K562 (cell line): Measurements from ENCODE around the gene POLG. TPM values are rescaled to one million over a fixed set of nuclear protein-coding genes. Genes with fewer than 3 reads are reported as not detected.

ENCODE experiments used
- BACH1 ChIP-seq: fragments of 200-800 bp; sonication (Bioruptor generic); IDR thresholded peaks from 2 replicates; pipeline ENCODE4 v1.6.1; 2016; ENCODE audit warnings: missing genetic modification characterization, missing compliant biosample characterization
- CREB1 ChIP-seq, 2 experiments: sonication (generic) in 1 of 2; formaldehyde crosslinking in 1 of 2; IDR thresholded peaks; 2 replicates each; pipeline versions ENCODE4 v1.6.1 to v1.8.0; 2012 to 2022; ENCODE audit warnings: inconsistent platforms in 1 of 2, mild to moderate bottlenecking in 1 of 2, missing genetic modification reagents in 1 of 2, moderate library complexity in 1 of 2
- CREB3 ChIP-seq: fragments of 450-650 bp; conservative IDR thresholded peaks from 2 replicates; pipeline ENCODE4 v1.6.1; 2016; ENCODE audit warnings: missing genetic modification characterization, low read depth, mild to moderate bottlenecking, missing compliant biosample characterization, moderate library complexity
- CXXC5 ChIP-seq: fragments of 250-450 bp; sonication (Bioruptor Pico); IDR thresholded peaks from 2 replicates; pipeline ENCODE4 v1.8.0; 2022; ENCODE audit warnings: inconsistent platforms, mild to moderate bottlenecking, moderate library complexity
- MCM3 ChIP-seq: fragments of 450-650 bp; IDR thresholded peaks from 2 replicates; pipeline ENCODE4 v1.6.1; 2016
- MECOM ChIP-seq: fragments of 250-450 bp; sonication (Bioruptor Pico); IDR thresholded peaks from 2 replicates; pipeline ENCODE4 v1.8.0; 2022; ENCODE audit warnings: inconsistent platforms
- REST ChIP-seq, 2 experiments: fragments of 450-650 bp; formaldehyde crosslinking in 1 of 2; IDR thresholded peaks; 2 replicates each; pipeline versions ENCODE4 v1.4.0 to v1.6.1; 2014 to 2020; ENCODE audit warnings: mild to moderate bottlenecking in 2 of 2, borderline replicate concordance in 1 of 2, low read depth in 1 of 2
- RNF2 ChIP-seq: sonication (generic); IDR thresholded peaks from 2 replicates; pipeline ENCODE4 v1.6.1; 2016
- SAFB2 ChIP-seq: fragments of 200-400 bp; formaldehyde crosslinking; IDR thresholded peaks from 2 replicates; pipeline ENCODE4 v1.6.1; 2018; ENCODE audit warnings: borderline replicate concordance, low read length, low read depth, moderate library complexity; ENCODE audit not compliant: severe bottlenecking
- SMARCC2 ChIP-seq: fragments of 450-650 bp; IDR thresholded peaks from 2 replicates; pipeline ENCODE4 v1.6.1; 2017; ENCODE audit warnings: antibody characterized with exemption, moderate library complexity, mild to moderate bottlenecking, low read depth
- STAG1 ChIP-seq: sonication (generic); formaldehyde crosslinking; IDR thresholded peaks from 2 replicates; pipeline ENCODE4 v1.5.0; 2020; ENCODE audit warnings: missing genetic modification reagents, borderline replicate concordance
- ZBTB5 ChIP-seq: fragments of 450-650 bp; IDR thresholded peaks from 2 replicates; pipeline ENCODE4 v1.6.1; 2017; ENCODE audit warnings: antibody characterized with exemption
- ZFX ChIP-seq: sonication (generic); formaldehyde crosslinking; IDR thresholded peaks from 2 replicates; pipeline ENCODE4 v1.8.0; 2022; ENCODE audit warnings: mild to moderate bottlenecking, missing genetic modification reagents, moderate library complexity
- ZNF384 ChIP-seq: IDR thresholded peaks from 2 replicates; pipeline ENCODE4 v1.6.1; 2012; ENCODE audit warnings: low read depth, low read length, improper control_type of control experiment
- ZNF408 ChIP-seq: fragments of 250-450 bp; sonication (Bioruptor Pico); IDR thresholded peaks from 2 replicates; pipeline ENCODE4 v1.4.0; 2020; ENCODE audit warnings: low read depth, mild to moderate bottlenecking, moderate library complexity
- ZNF830 ChIP-seq: fragments of 250-450 bp; sonication (Bioruptor Pico); IDR thresholded peaks from 2 replicates; pipeline ENCODE4 v1.5.0; 2021; ENCODE audit warnings: mild to moderate bottlenecking
- polyA plus RNA-seq, 8 experiments: library from polyadenylated mRNA; depleted of rRNA in 4 of 8; stranded (reverse) in 5 of 8; unstranded in 3 of 8; fragments of >200 nt; fragmentation: Nextera tagmentation in 2 of 8; fragmentation: Illumina TruSeq in 1 of 8; extraction: Ambion mirVana in 2 of 8; extraction: Trizol in 1 of 8; gene quantifications; 2 replicates each; pipeline versions ENCODE4 v1.2.1 to v1.2.3, GENCODE V29; 2011 to 2014; ENCODE audit warnings: inconsistent platforms in 1 of 8, missing spikeins in 1 of 8
- total RNA-seq, 7 experiments: library from RNA; depleted of rRNA in 6 of 7; stranded (reverse); fragments of >200 nt in 6 of 7; fragmentation: Illumina TruSeq in 2 of 7; extraction: Trizol in 2 of 7; gene quantifications; 2 replicates each; pipeline versions ENCODE4 v1.2.1 to v1.2.3, GENCODE V29; 2011 to 2021; ENCODE audit warnings: low replicate concordance in 1 of 7
- TF ChIP-seq, protein P1 (sequence below): fragments of 250-450 bp; sonication (Bioruptor Pico); IDR thresholded peaks from 2 replicates; pipeline ENCODE4 v1.8.0; 2021; ENCODE audit warnings: moderate library complexity, mild to moderate bottlenecking, inconsistent platforms

POLG gene
- total and polyA plus RNA-seq, 9 of the 15 experiments (the other 6 are each of a cell fraction or from before 2014, with no cell fraction given) = 15.2 to 83.8 (median 38.6) TPM

GRCh38 chr15:89358755-89359439, 24.3 kb upstream of the POLG start (continued):
- TF ChIP-seq ZNF830 (no peak), BACH1 (tag) (no peak), ZNF384 (no peak), SAFB2 (no peak), CREB1 (IDR thresholded peaks at IDR 0.05) (no peak), CREB1 (CRISPR knock-in tag; IDR thresholded peaks at IDR 0.05) (peak; percentile 59), SMARCC2 (no peak), ZNF408 (CRISPR knock-in tag) (no peak), MECOM (no peak), REST (IDR thresholded peaks at IDR 0.05; ENCODE audit: borderline replicate concordance) (peak; percentile 87), REST (CRISPR knock-in tag; IDR thresholded peaks at IDR 0.05; ENCODE audit: low read depth) (peak; percentile 82; the same call in 1 of the 2 replicates), ZBTB5 (no peak), RNF2 (no peak), ZFX (CRISPR knock-in tag) (no peak), CXXC5 (peak; percentile 65), MCM3 (no peak), STAG1 (CRISPR knock-in tag) (peak; percentile 88; the same call in 1 of the 2 replicates), CREB3 (tag) (no peak)
- TF ChIP-seq, protein P1, sequence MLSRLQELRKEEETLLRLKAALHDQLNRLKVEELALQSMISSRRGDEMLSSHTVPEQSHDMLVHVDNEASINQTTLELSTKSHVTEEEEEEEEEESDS (CRISPR knock-in tag) = no peak
